Measurements from ENCODE around the gene CD37.

The CD37 gene

GRCh38 chr19:49347835-49348234, 12.6 kb downstream of the CD37 start:
- TF ChIP-seq CTCF (IDR thresholded peaks at IDR 0.05), result no peak
- Histone ChIP-seq H3K27ac (no peak overlapping the region), H3K4me1 (no peaks in the 10 kb centered on the region), H3K27me3 (no peaks in the 10 kb centered on the region), H3K4me3 (no peak overlapping the region), H3K9me3 (no peaks in the 10 kb centered on the region), H3K36me3 (peaks cover 76 to 100% (median 86%) of the 10 kb centered on the region in 3 donors)
- intact Hi-C loops (cut with DNase I; ENCODE audit: low total_unique reads), result loop anchor here (10.0 kb wide), 1 partner anchor 83 kb away; no protein-coding TSS in a partner anchor
- DNase-seq, result no peak

- Histone ChIP-seq H3K27me3 (no peaks in the 10 kb centered on the region), H3K4me3 (no peak overlapping the region), H3K9me3 (no peaks in the 10 kb centered on the region), H3K36me3 (peaks cover 68 to 100% (median 85%) of the 10 kb centered on the region in 3 donors), H3K27ac (no peak overlapping the region), H3K4me1 (no peaks in the 10 kb centered on the region)
- no peak for TF ChIP-seq CTCF (IDR thresholded peaks at IDR 0.05)
- intact Hi-C loops (cut with DNase I; ENCODE audit: low total_unique reads), result loop anchor here (10.0 kb wide), 1 partner anchor 84 kb away; no protein-coding TSS in a partner anchor
- no peak for DNase-seq
These were observed 13.3 kb downstream of the CD37 start for GRCh38 chr19:49348305-49349189.

- H3K27ac ChIP-seq, result no peak overlapping the region
- no peak for DNase-seq
- peaks cover 65 to 100% (median 82%) of the 10 kb centered on the region in 3 donors for H3K36me3 ChIP-seq
- H3K4me3 ChIP-seq, result no peak overlapping the region
- TF ChIP-seq CTCF (IDR thresholded peaks at IDR 0.05), result no peak
- H3K9me3 ChIP-seq, result no peaks in the 10 kb centered on the region
- no peaks in the 10 kb centered on the region for H3K4me1 ChIP-seq
- intact Hi-C loops (cut with DNase I; ENCODE audit: low total_unique reads), result loop anchor here (10.0 kb wide), 1 partner anchor 85 kb away; no protein-coding TSS in a partner anchor
- H3K27me3 ChIP-seq, result no peaks in the 10 kb centered on the region
These were observed 14.4 kb downstream of the CD37 start for GRCh38 chr19:49349567-49349966.

GRCh38 chr19:49355909-49356353, 20.7 kb downstream of the CD37 start:
- H3K9me3 ChIP-seq, result no peaks in the 10 kb centered on the region
- no peaks in the 10 kb centered on the region for H3K27me3 ChIP-seq
- intact Hi-C loops (cut with DNase I; ENCODE audit: low total_unique reads), result no loop called here
- peaks cover 46 to 85% (median 59%) of the 10 kb centered on the region in 3 donors for H3K36me3 ChIP-seq
- H3K4me1 ChIP-seq, result peaks cover 0 to 11% (median under 1%) of the 10 kb centered on the region in 4 donors
- H3K4me3 ChIP-seq, result no peak overlapping the region
- no peak overlapping the region for H3K27ac ChIP-seq
- no peak for TF ChIP-seq CTCF (IDR thresholded peaks at IDR 0.05)
- no peak for DNase-seq

- H3K27ac ChIP-seq, result no peak overlapping the region
- no peak for TF ChIP-seq CTCF (IDR thresholded peaks at IDR 0.05)
- intact Hi-C loops (cut with DNase I; ENCODE audit: low total_unique reads), result no loop called here
These were observed 21.2 kb downstream of the CD37 start for GRCh38 chr19:49356382-49356781.

More at GRCh38 chr19:49356382-49356781, 21.2 kb downstream of the CD37 start:
- Histone ChIP-seq H3K9me3 (no peaks in the 10 kb centered on the region), H3K36me3 (peaks cover 42 to 80% (median 58%) of the 10 kb centered on the region in 3 donors), H3K4me3 (no peak overlapping the region), H3K27me3 (no peaks in the 10 kb centered on the region), H3K4me1 (peaks cover 0 to 15% (median 3%) of the 10 kb centered on the region in 4 donors)
- no peak for DNase-seq

All from tibial artery (tissue), 4 donors.